ENCODE results near the gene DCBLD1. TPM values are rescaled to one million over a fixed set of nuclear protein-coding genes. Genes with fewer than 3 reads are reported as not detected.

Gene DCBLD1
- total and polyA plus RNA-seq, 2 of the 13 experiments (the other 11 are each of a cell fraction or from before 2014, with no cell fraction given) = 23.2 to 41.5 TPM

DNA sequence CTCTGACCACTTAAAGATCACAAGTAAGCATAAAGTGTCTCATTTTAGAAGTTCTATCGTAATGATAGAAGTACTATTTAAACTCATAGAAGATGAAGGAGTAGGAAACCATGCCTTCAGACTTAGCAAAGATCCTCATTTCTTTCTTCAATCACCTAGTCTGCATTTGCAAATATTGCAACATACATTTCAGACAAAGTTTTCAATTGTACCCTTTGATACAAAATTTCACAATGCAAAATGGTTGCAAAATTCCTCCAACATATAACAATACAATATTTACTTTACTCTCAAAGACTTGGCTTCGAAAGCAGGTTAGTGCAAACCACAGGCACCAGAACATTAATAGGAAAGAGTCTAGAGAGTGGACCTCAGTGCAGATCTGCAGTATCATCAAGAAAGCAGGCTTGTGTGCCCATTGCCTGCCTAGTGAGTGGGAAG is 40.6 kb upstream of the DCBLD1 start (continued):
- TF ChIP-seq ZNF580 (CRISPR knock-in tag; IDR thresholded peaks at IDR 0.05; ENCODE audit: borderline replicate concordance, low read depth) = no peak
- TF ChIP-seq, protein P1, sequence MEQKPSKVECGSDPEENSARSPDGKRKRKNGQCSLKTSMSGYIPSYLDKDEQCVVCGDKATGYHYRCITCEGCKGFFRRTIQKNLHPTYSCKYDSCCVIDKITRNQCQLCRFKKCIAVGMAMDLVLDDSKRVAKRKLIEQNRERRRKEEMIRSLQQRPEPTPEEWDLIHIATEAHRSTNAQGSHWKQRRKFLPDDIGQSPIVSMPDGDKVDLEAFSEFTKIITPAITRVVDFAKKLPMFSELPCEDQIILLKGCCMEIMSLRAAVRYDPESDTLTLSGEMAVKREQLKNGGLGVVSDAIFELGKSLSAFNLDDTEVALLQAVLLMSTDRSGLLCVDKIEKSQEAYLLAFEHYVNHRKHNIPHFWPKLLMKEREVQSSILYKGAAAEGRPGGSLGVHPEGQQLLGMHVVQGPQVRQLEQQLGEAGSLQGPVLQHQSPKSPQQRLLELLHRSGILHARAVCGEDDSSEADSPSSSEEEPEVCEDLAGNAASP (CRISPR knock-in tag; IDR thresholded peaks at IDR 0.05; ENCODE audit: borderline replicate concordance) = peak; percentile 87
- 0 out of 2 replicates have a peak, but pooled peaks have one; percentile 49 for TF ChIP-seq ZNF761 (CRISPR knock-in tag; conservative IDR thresholded peaks at IDR 0.05)
- peak; percentile 99 for TF ChIP-seq HMG20A (CRISPR knock-in tag; IDR thresholded peaks at IDR 0.05; ENCODE audit: borderline replicate concordance)
- no peak for TF ChIP-seq ZNF605 (CRISPR knock-in tag; IDR thresholded peaks at IDR 0.05)
- TF ChIP-seq, protein P2, sequence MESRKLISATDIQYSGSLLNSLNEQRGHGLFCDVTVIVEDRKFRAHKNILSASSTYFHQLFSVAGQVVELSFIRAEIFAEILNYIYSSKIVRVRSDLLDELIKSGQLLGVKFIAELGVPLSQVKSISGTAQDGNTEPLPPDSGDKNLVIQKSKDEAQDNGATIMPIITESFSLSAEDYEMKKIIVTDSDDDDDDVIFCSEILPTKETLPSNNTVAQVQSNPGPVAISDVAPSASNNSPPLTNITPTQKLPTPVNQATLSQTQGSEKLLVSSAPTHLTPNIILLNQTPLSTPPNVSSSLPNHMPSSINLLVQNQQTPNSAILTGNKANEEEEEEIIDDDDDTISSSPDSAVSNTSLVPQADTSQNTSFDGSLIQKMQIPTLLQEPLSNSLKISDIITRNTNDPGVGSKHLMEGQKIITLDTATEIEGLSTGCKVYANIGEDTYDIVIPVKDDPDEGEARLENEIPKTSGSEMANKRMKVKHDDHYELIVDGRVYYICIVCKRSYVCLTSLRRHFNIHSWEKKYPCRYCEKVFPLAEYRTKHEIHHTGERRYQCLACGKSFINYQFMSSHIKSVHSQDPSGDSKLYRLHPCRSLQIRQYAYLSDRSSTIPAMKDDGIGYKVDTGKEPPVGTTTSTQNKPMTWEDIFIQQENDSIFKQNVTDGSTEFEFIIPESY (CRISPR knock-in tag; IDR thresholded peaks at IDR 0.05) = no peak
- peak; percentile 73; the same call in 1 of the 2 replicates for TF ChIP-seq CCDC6 (CRISPR knock-in tag; IDR thresholded peaks at IDR 0.05)
- TF ChIP-seq, protein P3, sequence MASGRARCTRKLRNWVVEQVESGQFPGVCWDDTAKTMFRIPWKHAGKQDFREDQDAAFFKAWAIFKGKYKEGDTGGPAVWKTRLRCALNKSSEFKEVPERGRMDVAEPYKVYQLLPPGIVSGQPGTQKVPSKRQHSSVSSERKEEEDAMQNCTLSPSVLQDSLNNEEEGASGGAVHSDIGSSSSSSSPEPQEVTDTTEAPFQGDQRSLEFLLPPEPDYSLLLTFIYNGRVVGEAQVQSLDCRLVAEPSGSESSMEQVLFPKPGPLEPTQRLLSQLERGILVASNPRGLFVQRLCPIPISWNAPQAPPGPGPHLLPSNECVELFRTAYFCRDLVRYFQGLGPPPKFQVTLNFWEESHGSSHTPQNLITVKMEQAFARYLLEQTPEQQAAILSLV (CRISPR knock-in tag; IDR thresholded peaks at IDR 0.05; ENCODE audit: borderline replicate concordance) = no peak
- TF ChIP-seq PCBP1 (IDR thresholded peaks at IDR 0.05; ENCODE audit: borderline replicate concordance, low read depth, low read length) = no peak
- peak; percentile 51; the same call in 1 of the 2 replicates for TF ChIP-seq KDM3A (CRISPR knock-in tag; IDR thresholded peaks at IDR 0.05; ENCODE audit: low read depth)
- TF ChIP-seq, protein P4, sequence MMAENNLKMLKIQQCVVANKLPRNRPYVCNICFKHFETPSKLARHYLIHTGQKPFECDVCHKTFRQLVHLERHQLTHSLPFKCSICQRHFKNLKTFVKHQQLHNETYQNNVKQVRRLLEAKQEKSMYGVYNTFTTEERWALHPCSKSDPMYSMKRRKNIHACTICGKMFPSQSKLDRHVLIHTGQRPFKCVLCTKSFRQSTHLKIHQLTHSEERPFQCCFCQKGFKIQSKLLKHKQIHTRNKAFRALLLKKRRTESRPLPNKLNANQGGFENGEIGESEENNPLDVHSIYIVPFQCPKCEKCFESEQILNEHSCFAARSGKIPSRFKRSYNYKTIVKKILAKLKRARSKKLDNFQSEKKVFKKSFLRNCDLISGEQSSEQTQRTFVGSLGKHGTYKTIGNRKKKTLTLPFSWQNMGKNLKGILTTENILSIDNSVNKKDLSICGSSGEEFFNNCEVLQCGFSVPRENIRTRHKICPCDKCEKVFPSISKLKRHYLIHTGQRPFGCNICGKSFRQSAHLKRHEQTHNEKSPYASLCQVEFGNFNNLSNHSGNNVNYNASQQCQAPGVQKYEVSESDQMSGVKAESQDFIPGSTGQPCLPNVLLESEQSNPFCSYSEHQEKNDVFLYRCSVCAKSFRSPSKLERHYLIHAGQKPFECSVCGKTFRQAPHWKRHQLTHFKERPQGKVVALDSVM (CRISPR knock-in tag; IDR thresholded peaks at IDR 0.05) = no peak
- TF ChIP-seq ZNF552 (CRISPR knock-in tag; IDR thresholded peaks at IDR 0.05; ENCODE audit: borderline replicate concordance) = no peak
- TF ChIP-seq, protein P5, sequence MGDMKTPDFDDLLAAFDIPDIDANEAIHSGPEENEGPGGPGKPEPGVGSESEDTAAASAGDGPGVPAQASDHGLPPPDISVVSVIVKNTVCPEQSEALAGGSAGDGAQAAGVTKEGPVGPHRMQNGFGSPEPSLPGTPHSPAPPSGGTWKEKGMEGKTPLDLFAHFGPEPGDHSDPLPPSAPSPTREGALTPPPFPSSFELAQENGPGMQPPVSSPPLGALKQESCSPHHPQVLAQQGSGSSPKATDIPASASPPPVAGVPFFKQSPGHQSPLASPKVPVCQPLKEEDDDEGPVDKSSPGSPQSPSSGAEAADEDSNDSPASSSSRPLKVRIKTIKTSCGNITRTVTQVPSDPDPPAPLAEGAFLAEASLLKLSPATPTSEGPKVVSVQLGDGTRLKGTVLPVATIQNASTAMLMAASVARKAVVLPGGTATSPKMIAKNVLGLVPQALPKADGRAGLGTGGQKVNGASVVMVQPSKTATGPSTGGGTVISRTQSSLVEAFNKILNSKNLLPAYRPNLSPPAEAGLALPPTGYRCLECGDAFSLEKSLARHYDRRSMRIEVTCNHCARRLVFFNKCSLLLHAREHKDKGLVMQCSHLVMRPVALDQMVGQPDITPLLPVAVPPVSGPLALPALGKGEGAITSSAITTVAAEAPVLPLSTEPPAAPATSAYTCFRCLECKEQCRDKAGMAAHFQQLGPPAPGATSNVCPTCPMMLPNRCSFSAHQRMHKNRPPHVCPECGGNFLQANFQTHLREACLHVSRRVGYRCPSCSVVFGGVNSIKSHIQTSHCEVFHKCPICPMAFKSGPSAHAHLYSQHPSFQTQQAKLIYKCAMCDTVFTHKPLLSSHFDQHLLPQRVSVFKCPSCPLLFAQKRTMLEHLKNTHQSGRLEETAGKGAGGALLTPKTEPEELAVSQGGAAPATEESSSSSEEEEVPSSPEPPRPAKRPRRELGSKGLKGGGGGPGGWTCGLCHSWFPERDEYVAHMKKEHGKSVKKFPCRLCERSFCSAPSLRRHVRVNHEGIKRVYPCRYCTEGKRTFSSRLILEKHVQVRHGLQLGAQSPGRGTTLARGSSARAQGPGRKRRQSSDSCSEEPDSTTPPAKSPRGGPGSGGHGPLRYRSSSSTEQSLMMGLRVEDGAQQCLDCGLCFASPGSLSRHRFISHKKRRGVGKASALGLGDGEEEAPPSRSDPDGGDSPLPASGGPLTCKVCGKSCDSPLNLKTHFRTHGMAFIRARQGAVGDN (CRISPR knock-in tag; IDR thresholded peaks at IDR 0.05) = no peak
- TF ChIP-seq, protein P6, sequence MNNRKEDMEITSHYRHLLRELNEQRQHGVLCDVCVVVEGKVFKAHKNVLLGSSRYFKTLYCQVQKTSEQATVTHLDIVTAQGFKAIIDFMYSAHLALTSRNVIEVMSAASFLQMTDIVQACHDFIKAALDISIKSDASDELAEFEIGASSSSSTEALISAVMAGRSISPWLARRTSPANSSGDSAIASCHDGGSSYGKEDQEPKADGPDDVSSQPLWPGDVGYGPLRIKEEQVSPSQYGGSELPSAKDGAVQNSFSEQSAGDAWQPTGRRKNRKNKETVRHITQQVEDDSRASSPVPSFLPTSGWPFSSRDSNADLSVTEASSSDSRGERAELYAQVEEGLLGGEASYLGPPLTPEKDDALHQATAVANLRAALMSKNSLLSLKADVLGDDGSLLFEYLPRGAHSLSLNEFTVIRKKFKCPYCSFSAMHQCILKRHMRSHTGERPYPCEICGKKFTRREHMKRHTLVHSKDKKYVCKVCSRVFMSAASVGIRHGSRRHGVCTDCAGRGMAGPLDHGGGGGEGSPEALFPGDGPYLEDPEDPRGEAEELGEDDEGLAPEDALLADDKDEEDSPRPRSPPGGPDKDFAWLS (CRISPR knock-in tag; IDR thresholded peaks at IDR 0.05; ENCODE audit: borderline replicate concordance) = no peak
- TF ChIP-seq NCOA2 (CRISPR knock-in tag; IDR thresholded peaks at IDR 0.05) = peak; percentile 96
- TF ChIP-seq TBX3 (IDR thresholded peaks at IDR 0.05; ENCODE audit: borderline replicate concordance) = peak; percentile 66; the same call in 1 of the 2 replicates
